MM.1S (cell line): ENCODE measurements around the gene TRAFD1.
"Not testable (repeated sequence)": the region's sequence is repeated elsewhere in the genome, so short reads cannot be mapped to it uniquely, and the experiment has no call there.

Source experiments
- DNase-seq: peaks from one replicate; pipeline ENCODE4 v3.0.0-alpha.2; 2015
- H2AFZ ChIP-seq: fragments of 300-600 bp; sonication (generic); 2 replicates; pipeline ENCODE4 v1.6.0; 2016; ENCODE audit warnings: antibody characterized with exemption, low read length
- H3F3A ChIP-seq: fragments of 300-600 bp; sonication (generic); 2 replicates; pipeline ENCODE4 v1.6.1; 2016; ENCODE audit warnings: mild to moderate bottlenecking, antibody characterized with exemption, low read length, moderate library complexity, mixed read lengths; ENCODE audit not compliant: insufficient read depth
- H3K27ac ChIP-seq: fragments of 300-600 bp; sonication (generic); 2 replicates; pipeline ENCODE4 v1.5.1; 2016; ENCODE audit warnings: mild to moderate bottlenecking, low read length
- H3K27me3 ChIP-seq: fragments of 300-600 bp; sonication (generic); replicated peaks from 2 replicates; pipeline ENCODE4 v1.6.0; 2016; ENCODE audit warnings: low read length; ENCODE audit not compliant: insufficient read depth
- H3K36me3 ChIP-seq: fragments of 300-600 bp; sonication (generic); replicated peaks from 2 replicates; pipeline ENCODE4 v1.6.1; 2016; ENCODE audit warnings: mild to moderate bottlenecking, low read length, mixed read lengths; ENCODE audit not compliant: insufficient read depth
- H3K4me1 ChIP-seq: fragments of 300-600 bp; sonication (generic); 2 replicates; pipeline ENCODE4 v1.6.1; 2016; ENCODE audit warnings: low read length, mixed read lengths
- H3K4me2 ChIP-seq: fragments of 300-600 bp; sonication (generic); 2 replicates; pipeline ENCODE4 v1.6.0; 2016; ENCODE audit warnings: low read depth, low read length
- H3K4me3 ChIP-seq: fragments of 300-600 bp; sonication (generic); 2 replicates; pipeline ENCODE4 v1.5.1; 2016; ENCODE audit warnings: low read length, mixed read lengths
- H3K79me2 ChIP-seq: fragments of 300-600 bp; sonication (generic); 2 replicates; pipeline ENCODE4 v1.6.1; 2016; ENCODE audit warnings: mixed run types, low read length, mixed read lengths
- H3K9ac ChIP-seq: fragments of 300-600 bp; sonication (generic); 2 replicates; pipeline ENCODE4 v1.6.1; 2016; ENCODE audit warnings: low read length, mixed read lengths
- H3K9me2 ChIP-seq: fragments of 300-600 bp; sonication (generic); replicated peaks from 2 replicates; pipeline ENCODE4 v1.6.1; 2016; ENCODE audit warnings: mild to moderate bottlenecking, low read length, mixed read lengths; ENCODE audit not compliant: insufficient read depth
- H3K9me3 ChIP-seq: fragments of 300-600 bp; sonication (generic); replicated peaks from 2 replicates; pipeline ENCODE4 v1.6.1; 2016; ENCODE audit warnings: mild to moderate bottlenecking, low read length, mixed read lengths; ENCODE audit not compliant: insufficient read depth
- H4K20me1 ChIP-seq: fragments of 300-600 bp; sonication (generic); 2 replicates; pipeline ENCODE4 v1.6.1; 2016; ENCODE audit warnings: mild to moderate bottlenecking, low read length, moderate library complexity, mixed read lengths; ENCODE audit not compliant: insufficient read depth
- CTCF ChIP-seq: fragments of 300-600 bp; sonication (generic); IDR thresholded peaks from 2 replicates; pipeline ENCODE4 v1.5.1; 2016; ENCODE audit warnings: antibody characterized with exemption, low read length, mixed read lengths
- EZH2 ChIP-seq: fragments of 300-600 bp; sonication (generic); optimal IDR thresholded peaks from 2 replicates; pipeline ENCODE3; 2017; ENCODE audit warnings: low read depth, mild to moderate bottlenecking, antibody characterized with exemption, low read length, mixed read lengths
- EZH2phosphoT487 ChIP-seq: fragments of 300-600 bp; sonication (generic); IDR thresholded peaks from 2 replicates; pipeline ENCODE4 v1.6.1; 2018; ENCODE audit warnings: antibody characterized with exemption, low read length

Gene TRAFD1

GRCh38 chr12:112153181-112153892 lies 28.0 kb downstream of the TRAFD1 start:
- Histone ChIP-seq H3K36me3 (no peaks in the 10 kb centered on the region), H3K4me2 (no peak overlapping the region), H3K27me3 (no peaks in the 10 kb centered on the region), H4K20me1 (no peaks in the 10 kb centered on the region), H3K4me3 (no peak overlapping the region), H3K9me2 (no peaks in the 10 kb centered on the region), H3K4me1 (no peaks in the 10 kb centered on the region), H3K9me3 (no peaks in the 10 kb centered on the region), H3K9ac (no peak overlapping the region), H3K27ac (no peak overlapping the region), H3F3A (no peaks in the 10 kb centered on the region), H3K79me2 (no peaks in the 10 kb centered on the region), H2AFZ (no peak overlapping the region)
- DNase-seq: no peak
- TF ChIP-seq EZH2 (no peak), EZH2phosphoT487 (no peak), CTCF (no peak)

GRCh38 chr12:112153893-112154219 lies 28.5 kb downstream of the TRAFD1 start:
- DNase-seq: no peak
- Histone ChIP-seq H3K9me2 (no peaks in the 10 kb centered on the region), H3K27ac (no peak overlapping the region), H3K4me1 (no peaks in the 10 kb centered on the region), H3K4me3 (no peak overlapping the region), H3K79me2 (no peaks in the 10 kb centered on the region), H3K27me3 (no peaks in the 10 kb centered on the region), H3K4me2 (no peak overlapping the region), H3K36me3 (no peaks in the 10 kb centered on the region), H2AFZ (no peak overlapping the region), H3F3A (no peaks in the 10 kb centered on the region), H3K9ac (no peak overlapping the region), H3K9me3 (no peaks in the 10 kb centered on the region), H4K20me1 (no peaks in the 10 kb centered on the region)
- no peak for TF ChIP-seq EZH2phosphoT487
- no peak for TF ChIP-seq EZH2
- no peak for TF ChIP-seq CTCF

GRCh38 chr12:112158461-112159145 lies 33.2 kb downstream of the TRAFD1 start:
- H3K9me2 ChIP-seq, H3K4me2 ChIP-seq, H2AFZ ChIP-seq, H3K36me3 ChIP-seq, H3F3A ChIP-seq, H3K79me2 ChIP-seq, DNase-seq, H4K20me1 ChIP-seq, H3K9me3 ChIP-seq, H3K27ac ChIP-seq, H3K9ac ChIP-seq, H3K4me3 ChIP-seq, H3K4me1 ChIP-seq, H3K27me3 ChIP-seq: not testable (repeated sequence)

GRCh38 chr12:112159146-112159541 lies 33.8 kb downstream of the TRAFD1 start:
- H3K4me1 ChIP-seq: no peaks in the 10 kb centered on the region
- no peaks in the 10 kb centered on the region for H3F3A ChIP-seq
- H2AFZ ChIP-seq: no peak overlapping the region
- H3K4me2 ChIP-seq: no peak overlapping the region
- no peaks in the 10 kb centered on the region for H3K9me2 ChIP-seq
- no peak overlapping the region for H3K4me3 ChIP-seq
- no peaks in the 10 kb centered on the region for H4K20me1 ChIP-seq
- no peaks in the 10 kb centered on the region for H3K36me3 ChIP-seq
- no peaks in the 10 kb centered on the region for H3K9me3 ChIP-seq
- TF ChIP-seq EZH2phosphoT487 (no peak), EZH2 (no peak), CTCF (no peak)
- DNase-seq: no peak
- no peaks in the 10 kb centered on the region for H3K79me2 ChIP-seq
- H3K9ac ChIP-seq: no peak overlapping the region
- H3K27ac ChIP-seq: no peak overlapping the region
- no peaks in the 10 kb centered on the region for H3K27me3 ChIP-seq
